ENCODE measurements around the gene MACROH2A1. TPM values are rescaled to one million over a fixed set of nuclear protein-coding genes. Genes with fewer than 3 reads are reported as not detected.

Gene MACROH2A1
- total and polyA plus RNA-seq, 9 of the 15 experiments (the other 6 are each of a cell fraction or from before 2014, with no cell fraction given): 44.9 to 289 (median 193) TPM

DNA sequence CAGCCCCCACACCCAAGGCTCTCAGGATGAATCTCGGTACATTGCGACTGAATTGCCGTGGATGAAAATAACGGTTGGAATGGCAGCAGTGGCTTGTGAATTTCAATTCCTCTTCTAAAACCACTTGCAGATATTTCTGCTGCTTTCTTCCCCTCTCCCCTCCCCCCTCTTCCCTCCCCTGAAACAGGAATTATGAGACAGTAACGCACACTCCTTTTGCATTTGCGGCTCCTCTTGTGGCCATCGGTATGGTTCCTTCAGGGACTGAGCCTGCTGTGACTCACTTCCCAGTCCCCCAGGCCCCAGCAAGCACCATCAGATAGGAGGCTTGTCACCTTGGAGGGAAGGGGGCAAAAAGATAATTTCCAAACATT is 38.4 kb upstream of the MACROH2A1 start (continued):
- no peak for TF ChIP-seq CTCFL (IDR thresholded peaks at IDR 0.05; ENCODE audit: borderline replicate concordance, insufficient read depth, low read depth, low read length, poor library complexity, severe bottlenecking)
- TF ChIP-seq, protein P1, sequence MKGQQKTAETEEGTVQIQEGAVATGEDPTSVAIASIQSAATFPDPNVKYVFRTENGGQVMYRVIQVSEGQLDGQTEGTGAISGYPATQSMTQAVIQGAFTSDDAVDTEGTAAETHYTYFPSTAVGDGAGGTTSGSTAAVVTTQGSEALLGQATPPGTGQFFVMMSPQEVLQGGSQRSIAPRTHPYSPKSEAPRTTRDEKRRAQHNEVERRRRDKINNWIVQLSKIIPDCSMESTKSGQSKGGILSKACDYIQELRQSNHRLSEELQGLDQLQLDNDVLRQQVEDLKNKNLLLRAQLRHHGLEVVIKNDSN (CRISPR knock-in tag; IDR thresholded peaks at IDR 0.05): no peak

GRCh38 chr5:135436951-135437418 is 38.0 kb upstream of the MACROH2A1 start:
- H3K4me3 ChIP-seq: no peak overlapping the region
- ATAC-seq (no peak; the same call in 2 of the 3 replicates), FAIRE-seq (no peak), DNase-seq (ENCODE audit: extremely low read depth in 1 of 4, low spot score in 3 of 4) (no peak)
- WGBS (ENCODE audit: insufficient coverage, low coverage, missing lambda C conversion rate): 59% methylated on average over 6 of the region's 7 CpGs
- H3K4me2 ChIP-seq (ENCODE audit: insufficient read depth, low read length): peak overlapping the region; percentile 7
- ChIA-PET POLR2A (interaction anchor here (0.6 to 1.2 kb wide), 2 partner anchors 38 to 134 kb away, joined by 3 read pairs; partner anchors contain the start of gene MACROH2A1), CTCF (ENCODE audit: low intra/inter-chr PET ratio) (no interaction called here)
- peak overlapping the region; percentile 13 to 75; a peak in 3 of 4 replicates for H3K9ac ChIP-seq (ENCODE audit: insufficient read depth in 1 of 2, low read depth in 2 of 2, low read length in 2 of 2)
- H3K9me1 ChIP-seq (ENCODE audit: control insufficient read depth, insufficient read depth, low read length): no peaks in the 10 kb centered on the region
- no peaks in the 10 kb centered on the region for H3K36me3 ChIP-seq (ENCODE audit: control insufficient read depth, insufficient read depth, low read length)
- no peaks in the 10 kb centered on the region for H4K20me1 ChIP-seq (replicated peaks; ENCODE audit: control insufficient read depth, insufficient read depth, low read length)
- H3K9me3 ChIP-seq (replicated peaks; ENCODE audit: control insufficient read depth, insufficient read depth, low read depth, low read length): no peaks in the 10 kb centered on the region
- intact Hi-C loops (cut with micrococcal nuclease): loop anchor here (1.0 kb wide), 1 partner anchor 20 kb away; no protein-coding TSS in a partner anchor
- H3K79me2 ChIP-seq (ENCODE audit: control insufficient read depth, insufficient read depth, low read length): no peaks in the 10 kb centered on the region
- no TSS peak for BruUV-seq (replicated peaks)
- no peaks in the 10 kb centered on the region for H3K27me3 ChIP-seq (ENCODE audit: control insufficient read depth in 2 of 2, insufficient read depth in 2 of 2, low read length in 2 of 2)
- H3K4me1 ChIP-seq (replicated peaks in 1 of 2; ENCODE audit: control insufficient read depth in 2 of 2, insufficient read depth in 2 of 2, low read length in 2 of 2): peaks cover 36 to 41% of the 10 kb centered on the region in 2 experiments
- H2AFZ ChIP-seq (ENCODE audit: low read depth, low read length): peak overlapping the region; percentile 92
- H3K27ac ChIP-seq (ENCODE audit: extremely low read depth, low read depth, low read length): peak overlapping the region; percentile 61; the same call in 2 of the 3 replicates
- in situ Hi-C loops (cut with MboI): no loop called here
- TF ChIP-seq PKNOX1 (IDR thresholded peaks at IDR 0.05) (peak; percentile 56), SMAD4 (CRISPR knock-in tag; conservative IDR thresholded peaks at IDR 0.05) (no peak)
- TF ChIP-seq, protein P2, sequence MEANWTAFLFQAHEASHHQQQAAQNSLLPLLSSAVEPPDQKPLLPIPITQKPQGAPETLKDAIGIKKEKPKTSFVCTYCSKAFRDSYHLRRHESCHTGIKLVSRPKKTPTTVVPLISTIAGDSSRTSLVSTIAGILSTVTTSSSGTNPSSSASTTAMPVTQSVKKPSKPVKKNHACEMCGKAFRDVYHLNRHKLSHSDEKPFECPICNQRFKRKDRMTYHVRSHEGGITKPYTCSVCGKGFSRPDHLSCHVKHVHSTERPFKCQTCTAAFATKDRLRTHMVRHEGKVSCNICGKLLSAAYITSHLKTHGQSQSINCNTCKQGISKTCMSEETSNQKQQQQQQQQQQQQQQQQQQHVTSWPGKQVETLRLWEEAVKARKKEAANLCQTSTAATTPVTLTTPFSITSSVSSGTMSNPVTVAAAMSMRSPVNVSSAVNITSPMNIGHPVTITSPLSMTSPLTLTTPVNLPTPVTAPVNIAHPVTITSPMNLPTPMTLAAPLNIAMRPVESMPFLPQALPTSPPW (CRISPR knock-in tag; IDR thresholded peaks at IDR 0.05): no peak

Measured in K562 (cell line).